Transverse colon (tissue), 4 donors: ENCODE measurements around the gene PROK1.

Experiments used
- EP300 ChIP-seq: sonication (generic); formaldehyde crosslinking; IDR thresholded peaks from one replicate; pipeline ENCODE4 v1.6.1; 2017; ENCODE audit warnings: antibody characterized with exemption, low read depth
- POLR2A ChIP-seq: fragments of 450-650 bp; IDR thresholded peaks from one replicate; pipeline ENCODE4 v1.6.1; 2016; ENCODE audit warnings: antibody characterized with exemption, mild to moderate bottlenecking, moderate library complexity
- POLR2AphosphoS5 ChIP-seq, 3 donors: sonication (generic); formaldehyde crosslinking; IDR thresholded peaks; one replicate each; pipeline ENCODE4 v1.6.1; 2016; ENCODE audit warnings: antibody characterized with exemption in 3 of 3
- TF ChIP-seq, protein P1 (sequence below), 5 experiments: fragments of 200-600 bp in 3 of 5; fragments of 450-650 bp in 2 of 5; sonication (generic) in 3 of 5; IDR thresholded peaks; 1 replicate in 2 of 5; 2 replicates in 3 of 5; pipeline ENCODE4 v1.5.1; 2016 to 2017; ENCODE audit warnings: antibody characterized with exemption in 5 of 5, inconsistent platforms in 3 of 5, mild to moderate bottlenecking in 2 of 5, moderate library complexity in 1 of 5

DNA sequence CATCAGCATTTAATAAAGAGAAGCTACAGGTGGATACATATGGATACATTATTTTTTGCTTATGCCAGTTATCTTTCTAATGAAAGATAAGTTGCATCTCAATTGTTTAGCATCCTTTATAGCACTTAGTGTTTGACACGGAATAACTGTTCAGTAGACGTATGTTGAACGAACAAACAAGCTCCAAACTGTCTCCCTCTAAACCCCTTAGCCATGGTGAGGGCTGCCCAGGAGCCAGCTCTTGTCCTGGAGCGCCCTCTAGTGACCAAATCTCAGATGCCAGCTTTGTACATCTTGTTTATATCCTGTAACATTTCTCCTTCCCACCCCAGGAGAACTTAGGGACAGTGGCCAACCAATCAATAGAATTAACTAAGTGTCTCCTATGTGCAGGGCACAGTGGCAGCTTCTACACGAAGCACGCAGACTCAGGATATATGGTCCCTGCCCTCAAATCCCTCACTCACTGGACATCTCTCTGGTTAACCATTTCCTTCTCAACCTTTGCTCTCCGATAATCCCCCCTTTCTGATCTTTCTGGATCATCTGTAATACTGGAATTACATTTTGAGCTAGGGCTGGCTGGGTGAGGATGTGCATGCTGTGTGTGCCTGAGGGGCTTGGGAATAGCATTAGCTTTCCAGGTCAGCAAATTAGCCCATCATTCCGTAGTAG lies 45.1 kb downstream of the PROK1 start:
- TF ChIP-seq EP300 = no peak
- TF ChIP-seq, protein P1, sequence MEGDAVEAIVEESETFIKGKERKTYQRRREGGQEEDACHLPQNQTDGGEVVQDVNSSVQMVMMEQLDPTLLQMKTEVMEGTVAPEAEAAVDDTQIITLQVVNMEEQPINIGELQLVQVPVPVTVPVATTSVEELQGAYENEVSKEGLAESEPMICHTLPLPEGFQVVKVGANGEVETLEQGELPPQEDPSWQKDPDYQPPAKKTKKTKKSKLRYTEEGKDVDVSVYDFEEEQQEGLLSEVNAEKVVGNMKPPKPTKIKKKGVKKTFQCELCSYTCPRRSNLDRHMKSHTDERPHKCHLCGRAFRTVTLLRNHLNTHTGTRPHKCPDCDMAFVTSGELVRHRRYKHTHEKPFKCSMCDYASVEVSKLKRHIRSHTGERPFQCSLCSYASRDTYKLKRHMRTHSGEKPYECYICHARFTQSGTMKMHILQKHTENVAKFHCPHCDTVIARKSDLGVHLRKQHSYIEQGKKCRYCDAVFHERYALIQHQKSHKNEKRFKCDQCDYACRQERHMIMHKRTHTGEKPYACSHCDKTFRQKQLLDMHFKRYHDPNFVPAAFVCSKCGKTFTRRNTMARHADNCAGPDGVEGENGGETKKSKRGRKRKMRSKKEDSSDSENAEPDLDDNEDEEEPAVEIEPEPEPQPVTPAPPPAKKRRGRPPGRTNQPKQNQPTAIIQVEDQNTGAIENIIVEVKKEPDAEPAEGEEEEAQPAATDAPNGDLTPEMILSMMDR (IDR thresholded peaks at IDR 0.05) = peak; percentile 74 to 91 (median 86)
- no peak for TF ChIP-seq POLR2A
- no peak for TF ChIP-seq POLR2AphosphoS5 (IDR thresholded peaks at IDR 0.05)
